C4-2B (cell line): ENCODE results near the gene UTRN.

Experiments used
- ZFX ChIP-seq: fragments of 450-650 bp; IDR thresholded peaks from 2 replicates; pipeline ENCODE4 v1.6.1; 2017
- TF ChIP-seq, protein P1 (sequence below): fragments of 450-650 bp; conservative IDR thresholded peaks from 2 replicates; pipeline ENCODE4 v1.5.1; 2017; ENCODE audit warnings: mild to moderate bottlenecking

DNA sequence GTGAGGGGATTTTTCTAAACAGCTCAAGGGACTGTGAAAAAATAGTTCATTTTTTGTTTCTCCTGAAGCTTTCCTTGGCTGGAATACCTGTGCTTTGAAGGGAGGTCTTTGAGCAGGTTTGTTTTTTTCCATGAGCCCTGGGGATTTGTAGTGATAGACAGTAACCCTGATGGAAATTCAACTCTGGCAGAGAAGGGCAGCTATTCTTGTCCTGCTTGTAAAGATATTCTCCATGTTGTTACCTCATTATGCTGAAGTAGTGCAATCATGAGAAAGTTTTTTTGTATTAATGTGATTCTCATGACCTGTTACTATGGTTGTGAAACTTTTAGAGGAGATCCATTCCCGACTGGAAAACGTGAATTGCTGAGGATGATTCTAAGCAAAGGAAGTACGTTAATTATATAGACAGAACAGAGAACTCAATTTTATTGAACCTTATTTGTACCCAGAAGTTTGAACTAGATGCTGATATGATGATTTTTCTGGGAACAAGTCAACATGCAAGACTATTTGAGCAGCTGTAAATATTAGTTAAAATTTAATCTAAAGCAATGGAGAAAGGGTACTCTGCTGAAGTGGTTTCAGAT is 12.5 kb downstream of the UTRN start:
- TF ChIP-seq, protein P1, sequence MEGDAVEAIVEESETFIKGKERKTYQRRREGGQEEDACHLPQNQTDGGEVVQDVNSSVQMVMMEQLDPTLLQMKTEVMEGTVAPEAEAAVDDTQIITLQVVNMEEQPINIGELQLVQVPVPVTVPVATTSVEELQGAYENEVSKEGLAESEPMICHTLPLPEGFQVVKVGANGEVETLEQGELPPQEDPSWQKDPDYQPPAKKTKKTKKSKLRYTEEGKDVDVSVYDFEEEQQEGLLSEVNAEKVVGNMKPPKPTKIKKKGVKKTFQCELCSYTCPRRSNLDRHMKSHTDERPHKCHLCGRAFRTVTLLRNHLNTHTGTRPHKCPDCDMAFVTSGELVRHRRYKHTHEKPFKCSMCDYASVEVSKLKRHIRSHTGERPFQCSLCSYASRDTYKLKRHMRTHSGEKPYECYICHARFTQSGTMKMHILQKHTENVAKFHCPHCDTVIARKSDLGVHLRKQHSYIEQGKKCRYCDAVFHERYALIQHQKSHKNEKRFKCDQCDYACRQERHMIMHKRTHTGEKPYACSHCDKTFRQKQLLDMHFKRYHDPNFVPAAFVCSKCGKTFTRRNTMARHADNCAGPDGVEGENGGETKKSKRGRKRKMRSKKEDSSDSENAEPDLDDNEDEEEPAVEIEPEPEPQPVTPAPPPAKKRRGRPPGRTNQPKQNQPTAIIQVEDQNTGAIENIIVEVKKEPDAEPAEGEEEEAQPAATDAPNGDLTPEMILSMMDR: no peak
- no peak for TF ChIP-seq ZFX
